Measurements from ENCODE around the gene CD151. TPM values are rescaled to one million over a fixed set of nuclear protein-coding genes. Genes with fewer than 3 reads are reported as not detected.

The CD151 gene
- polyA plus RNA-seq, 1 of the 3 experiments (the other 2 are of a cell fraction): 922 TPM

DNA sequence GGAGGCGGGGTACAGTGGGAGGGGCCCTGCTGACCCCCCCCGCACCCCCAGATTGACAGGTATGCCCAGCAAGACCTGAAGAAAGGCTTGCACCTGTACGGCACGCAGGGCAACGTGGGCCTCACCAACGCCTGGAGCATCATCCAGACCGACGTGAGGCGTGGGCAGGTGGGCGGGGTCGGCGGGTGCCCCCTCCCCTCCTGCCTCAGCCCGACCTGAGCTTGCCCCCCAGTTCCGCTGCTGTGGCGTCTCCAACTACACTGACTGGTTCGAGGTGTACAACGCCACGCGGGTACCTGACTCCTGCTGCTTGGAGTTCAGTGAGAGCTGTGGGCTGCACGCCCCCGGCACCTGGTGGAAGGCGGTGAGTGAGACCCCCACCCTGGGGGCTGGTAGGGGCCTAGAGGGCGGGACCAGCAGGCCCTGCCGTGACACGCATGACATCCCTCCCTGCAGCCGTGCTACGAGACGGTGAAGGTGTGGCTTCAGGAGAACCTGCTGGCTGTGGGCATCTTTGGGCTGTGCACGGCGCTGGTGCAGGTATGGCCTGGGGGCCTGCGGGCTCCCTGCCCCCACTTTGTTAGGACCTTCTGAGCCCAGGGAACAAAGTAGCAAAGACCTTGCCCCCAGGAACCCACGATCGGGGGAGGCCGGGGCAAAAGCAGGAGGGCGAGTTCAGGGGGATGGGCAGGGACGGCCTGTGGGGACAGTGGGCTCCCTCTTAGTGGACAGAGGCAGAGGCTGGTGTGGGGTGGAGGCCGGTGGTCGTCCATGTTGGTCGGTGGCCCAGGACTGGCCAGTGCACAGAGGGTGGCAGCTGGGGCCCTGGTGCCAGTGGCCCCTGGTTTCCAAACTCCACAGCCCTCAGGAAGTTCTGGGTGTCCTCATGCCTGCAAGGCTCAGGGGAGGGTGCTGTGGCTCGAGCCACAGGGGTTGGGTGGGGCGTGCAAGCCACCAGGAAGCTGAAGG, 33.0 kb downstream of the CD151 start:
- H3K9me2 ChIP-seq: no peaks in the 10 kb centered on the region
- H3K79me2 ChIP-seq (ENCODE audit: insufficient read depth): no peaks in the 10 kb centered on the region
- 92% methylated on average over 35 of the region's 41 CpGs for WGBS (ENCODE audit: low lambda C conversion rate)
- no peak for DNase-seq
- peaks cover 14% of the 10 kb centered on the region; the same call in 1 of the 2 replicates for H4K20me1 ChIP-seq (ENCODE audit: insufficient read depth)
- ChIA-PET CTCF (interaction anchor here (0.6 to 1.4 kb wide), 5 partner anchors 9 to 44 kb away, joined by 3 to 4 read pairs (median 3); no protein-coding TSS in a partner anchor), POLR2A (no interaction called here)
- H2AFZ ChIP-seq (ENCODE audit: low read depth): no peak overlapping the region
- H3K36me3 ChIP-seq (replicated peaks in 1 of 2; ENCODE audit: control insufficient read depth in 1 of 2, insufficient read depth in 2 of 2, low read length in 1 of 2): peaks cover 0 to 24% of the 10 kb centered on the region in 2 experiments
- H3K4me1 ChIP-seq (ENCODE audit: control insufficient read depth in 1 of 2, insufficient read depth in 2 of 2, low read depth in 1 of 2, low read length in 1 of 2): peaks cover 0 to 23% of the 10 kb centered on the region in 2 experiments; a peak in 1 of 4 replicates
- H3K4me2 ChIP-seq: no peak overlapping the region
- no peaks in the 10 kb centered on the region for H3K27me3 ChIP-seq (ENCODE audit: insufficient read depth)
- H3K9ac ChIP-seq: no peak overlapping the region
- peaks cover 3% of the 10 kb centered on the region for H3F3A ChIP-seq (replicated peaks; ENCODE audit: insufficient read depth)
- no peak overlapping the region for H3K27ac ChIP-seq (ENCODE audit: low read depth in 2 of 2, low read length in 1 of 2)
- H3K4me3 ChIP-seq (ENCODE audit: low read depth in 2 of 2, low read length in 1 of 2): no peak overlapping the region
- no peaks in the 10 kb centered on the region for H3K9me3 ChIP-seq
- TF ChIP-seq EP300 (IDR thresholded peaks at IDR 0.05; ENCODE audit: borderline replicate concordance in 1 of 2, low read depth in 1 of 2, low read length in 1 of 2) (no peak), SIN3A (IDR thresholded peaks at IDR 0.05; ENCODE audit: borderline replicate concordance, low read depth, low read length) (no peak), RFX5 (IDR thresholded peaks at IDR 0.05; ENCODE audit: low read length) (no peak)

DNA sequence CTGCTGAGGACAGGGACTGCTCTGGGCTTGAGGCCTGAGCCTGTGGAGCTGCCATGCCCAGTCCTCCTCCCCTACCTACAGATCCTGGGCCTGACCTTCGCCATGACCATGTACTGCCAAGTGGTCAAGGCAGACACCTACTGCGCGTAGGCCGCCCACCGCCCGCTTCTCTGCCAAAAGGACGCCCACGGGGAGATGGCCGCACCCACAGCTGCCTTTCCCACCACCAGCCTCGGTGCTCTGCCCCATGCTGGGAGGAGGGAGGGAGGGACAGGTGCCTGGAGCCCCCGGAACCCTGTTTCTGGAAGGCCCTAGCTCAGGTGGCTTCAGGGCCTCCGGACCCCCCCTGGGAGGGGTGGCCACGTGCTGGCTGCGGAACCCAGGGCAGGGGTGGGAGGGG, 33.7 kb downstream of the CD151 start:
- H3K9ac ChIP-seq: no peak overlapping the region
- peaks cover 0 to 24% of the 10 kb centered on the region in 2 experiments for H3K36me3 ChIP-seq (replicated peaks in 1 of 2; ENCODE audit: control insufficient read depth in 1 of 2, insufficient read depth in 2 of 2, low read length in 1 of 2)
- no peaks in the 10 kb centered on the region for H3K9me3 ChIP-seq
- 88% methylated on average over 7 of the region's 14 CpGs for WGBS (ENCODE audit: low lambda C conversion rate)
- no peaks in the 10 kb centered on the region for H3K9me2 ChIP-seq
- CTCF ChIA-PET: interaction anchor here (1.3 to 1.4 kb wide), 4 partner anchors 9 to 185 kb away, joined by 3 to 4 read pairs (median 4); no protein-coding TSS in a partner anchor
- H4K20me1 ChIP-seq (ENCODE audit: insufficient read depth): peaks cover 14% of the 10 kb centered on the region; the same call in 1 of the 2 replicates
- peaks cover 0 to 20% of the 10 kb centered on the region in 2 experiments; a peak in 1 of 4 replicates for H3K4me1 ChIP-seq (ENCODE audit: control insufficient read depth in 1 of 2, insufficient read depth in 2 of 2, low read depth in 1 of 2, low read length in 1 of 2)
- H3K79me2 ChIP-seq (ENCODE audit: insufficient read depth): no peaks in the 10 kb centered on the region
- no peak overlapping the region for H3K4me3 ChIP-seq (ENCODE audit: low read depth in 2 of 2, low read length in 1 of 2)
- DNase-seq: no peak
- no peaks in the 10 kb centered on the region for H3K27me3 ChIP-seq (ENCODE audit: insufficient read depth)
- no peak overlapping the region for H3K4me2 ChIP-seq
- H3F3A ChIP-seq (replicated peaks; ENCODE audit: insufficient read depth): peaks cover 3% of the 10 kb centered on the region
- no peak overlapping the region for H3K27ac ChIP-seq (ENCODE audit: low read depth in 2 of 2, low read length in 1 of 2)
- TF ChIP-seq, protein P1, sequence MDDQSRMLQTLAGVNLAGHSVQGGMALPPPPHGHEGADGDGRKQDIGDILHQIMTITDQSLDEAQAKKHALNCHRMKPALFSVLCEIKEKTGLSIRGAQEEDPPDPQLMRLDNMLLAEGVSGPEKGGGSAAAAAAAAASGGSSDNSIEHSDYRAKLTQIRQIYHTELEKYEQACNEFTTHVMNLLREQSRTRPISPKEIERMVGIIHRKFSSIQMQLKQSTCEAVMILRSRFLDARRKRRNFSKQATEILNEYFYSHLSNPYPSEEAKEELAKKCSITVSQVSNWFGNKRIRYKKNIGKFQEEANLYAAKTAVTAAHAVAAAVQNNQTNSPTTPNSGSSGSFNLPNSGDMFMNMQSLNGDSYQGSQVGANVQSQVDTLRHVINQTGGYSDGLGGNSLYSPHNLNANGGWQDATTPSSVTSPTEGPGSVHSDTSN (IDR thresholded peaks at IDR 0.05): no peak
- no peak for TF ChIP-seq POLR2AphosphoS5 (IDR thresholded peaks at IDR 0.05; ENCODE audit: low read depth, low read length)
- TF ChIP-seq NRF1 (IDR thresholded peaks at IDR 0.05; ENCODE audit: low read depth, low read length): no peak
- TF ChIP-seq, protein P2, sequence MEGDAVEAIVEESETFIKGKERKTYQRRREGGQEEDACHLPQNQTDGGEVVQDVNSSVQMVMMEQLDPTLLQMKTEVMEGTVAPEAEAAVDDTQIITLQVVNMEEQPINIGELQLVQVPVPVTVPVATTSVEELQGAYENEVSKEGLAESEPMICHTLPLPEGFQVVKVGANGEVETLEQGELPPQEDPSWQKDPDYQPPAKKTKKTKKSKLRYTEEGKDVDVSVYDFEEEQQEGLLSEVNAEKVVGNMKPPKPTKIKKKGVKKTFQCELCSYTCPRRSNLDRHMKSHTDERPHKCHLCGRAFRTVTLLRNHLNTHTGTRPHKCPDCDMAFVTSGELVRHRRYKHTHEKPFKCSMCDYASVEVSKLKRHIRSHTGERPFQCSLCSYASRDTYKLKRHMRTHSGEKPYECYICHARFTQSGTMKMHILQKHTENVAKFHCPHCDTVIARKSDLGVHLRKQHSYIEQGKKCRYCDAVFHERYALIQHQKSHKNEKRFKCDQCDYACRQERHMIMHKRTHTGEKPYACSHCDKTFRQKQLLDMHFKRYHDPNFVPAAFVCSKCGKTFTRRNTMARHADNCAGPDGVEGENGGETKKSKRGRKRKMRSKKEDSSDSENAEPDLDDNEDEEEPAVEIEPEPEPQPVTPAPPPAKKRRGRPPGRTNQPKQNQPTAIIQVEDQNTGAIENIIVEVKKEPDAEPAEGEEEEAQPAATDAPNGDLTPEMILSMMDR (IDR thresholded peaks at IDR 0.05): no peak
- TF ChIP-seq TCF12 (IDR thresholded peaks at IDR 0.05): no peak
- no peak for TF ChIP-seq MEF2A (IDR thresholded peaks at IDR 0.05; ENCODE audit: borderline replicate concordance, low read depth)
- TF ChIP-seq, protein P3, sequence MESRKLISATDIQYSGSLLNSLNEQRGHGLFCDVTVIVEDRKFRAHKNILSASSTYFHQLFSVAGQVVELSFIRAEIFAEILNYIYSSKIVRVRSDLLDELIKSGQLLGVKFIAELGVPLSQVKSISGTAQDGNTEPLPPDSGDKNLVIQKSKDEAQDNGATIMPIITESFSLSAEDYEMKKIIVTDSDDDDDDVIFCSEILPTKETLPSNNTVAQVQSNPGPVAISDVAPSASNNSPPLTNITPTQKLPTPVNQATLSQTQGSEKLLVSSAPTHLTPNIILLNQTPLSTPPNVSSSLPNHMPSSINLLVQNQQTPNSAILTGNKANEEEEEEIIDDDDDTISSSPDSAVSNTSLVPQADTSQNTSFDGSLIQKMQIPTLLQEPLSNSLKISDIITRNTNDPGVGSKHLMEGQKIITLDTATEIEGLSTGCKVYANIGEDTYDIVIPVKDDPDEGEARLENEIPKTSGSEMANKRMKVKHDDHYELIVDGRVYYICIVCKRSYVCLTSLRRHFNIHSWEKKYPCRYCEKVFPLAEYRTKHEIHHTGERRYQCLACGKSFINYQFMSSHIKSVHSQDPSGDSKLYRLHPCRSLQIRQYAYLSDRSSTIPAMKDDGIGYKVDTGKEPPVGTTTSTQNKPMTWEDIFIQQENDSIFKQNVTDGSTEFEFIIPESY (IDR thresholded peaks at IDR 0.05; ENCODE audit: borderline replicate concordance, low read depth): no peak
- TF ChIP-seq, protein P4, sequence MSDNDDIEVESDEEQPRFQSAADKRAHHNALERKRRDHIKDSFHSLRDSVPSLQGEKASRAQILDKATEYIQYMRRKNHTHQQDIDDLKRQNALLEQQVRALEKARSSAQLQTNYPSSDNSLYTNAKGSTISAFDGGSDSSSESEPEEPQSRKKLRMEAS (IDR thresholded peaks at IDR 0.05; ENCODE audit: low read depth): no peak
- POLR2A ChIA-PET: interaction anchor here (1.0 kb wide), 1 partner anchor 28 kb away, joined by 3 read pairs; no protein-coding TSS in a partner anchor
- H2AFZ ChIP-seq (ENCODE audit: low read depth): no peak overlapping the region

Data from SK-N-SH (cell line).